CD4-positive, alpha-beta T cell treated with Interleukin-4 for 1 hour (primary cell): ENCODE measurements around the gene IMMP2L.

Experiments used
- DNase-seq, 2 donors: peaks; one replicate each; pipeline ENCODE4 v3.0.0-alpha.2; 2020 to 2022

Gene IMMP2L

GRCh38 chr7:111384065-111384891 lies 178.0 kb downstream of the IMMP2L start:
- no peak for DNase-seq

GRCh38 chr7:111383133-111383532 lies 179.2 kb downstream of the IMMP2L start:
- no peak for DNase-seq

- DNase-seq: no peak
These were observed 180.7 kb downstream of the IMMP2L start for GRCh38 chr7:111381590-111381989.

- no peak for DNase-seq
These were observed 181.3 kb downstream of the IMMP2L start for GRCh38 chr7:111380945-111381344.

- DNase-seq: no peak
These were observed 188.3 kb downstream of the IMMP2L start for GRCh38 chr7:111374027-111374426.

- no peak for DNase-seq
These were observed 190.9 kb downstream of the IMMP2L start for GRCh38 chr7:111371437-111371836.

GRCh38 chr7:111370002-111370401 lies 192.3 kb downstream of the IMMP2L start:
- DNase-seq: no peak

- no peak for DNase-seq
These were observed 193.8 kb downstream of the IMMP2L start for GRCh38 chr7:111368381-111369065.

GRCh38 chr7:111364413-111364812 lies 197.9 kb downstream of the IMMP2L start:
- no peak for DNase-seq

GRCh38 chr7:111363099-111363498 lies 199.2 kb downstream of the IMMP2L start:
- no peak for DNase-seq

GRCh38 chr7:111362506-111363054 lies 199.7 kb downstream of the IMMP2L start:
- DNase-seq: no peak

GRCh38 chr7:111358915-111359314 lies 203.4 kb downstream of the IMMP2L start:
- no peak for DNase-seq

GRCh38 chr7:111357691-111358090 lies 204.6 kb downstream of the IMMP2L start:
- DNase-seq: no peak

- DNase-seq: no peak
These were observed 205.4 kb downstream of the IMMP2L start for GRCh38 chr7:111356941-111357340.

GRCh38 chr7:111352319-111352718 lies 210.0 kb downstream of the IMMP2L start:
- no peak for DNase-seq

- DNase-seq: no peak
These were observed 216.1 kb downstream of the IMMP2L start for GRCh38 chr7:111346219-111346618.

GRCh38 chr7:111343017-111343416 lies 219.3 kb downstream of the IMMP2L start:
- no peak for DNase-seq

- no peak for DNase-seq
These were observed 223.3 kb downstream of the IMMP2L start for GRCh38 chr7:111339006-111339405.

- no peak for DNase-seq
These were observed 229.3 kb downstream of the IMMP2L start for GRCh38 chr7:111333010-111333409.

GRCh38 chr7:111330235-111330523 lies 232.1 kb downstream of the IMMP2L start:
- DNase-seq: no peak

GRCh38 chr7:111329367-111330234 lies 232.7 kb downstream of the IMMP2L start:
- no peak for DNase-seq

- no peak for DNase-seq
These were observed 233.8 kb downstream of the IMMP2L start for GRCh38 chr7:111328487-111328886.

- DNase-seq: no peak
These were observed 237.5 kb downstream of the IMMP2L start for GRCh38 chr7:111324776-111325175.
